Measurements from ENCODE around the gene HSPA4L.

- TF ChIP-seq MTA3 (IDR thresholded peaks at IDR 0.05; ENCODE audit: borderline replicate concordance, low read length) (no peak), ZNF622 (IDR thresholded peaks at IDR 0.05) (no peak), USF2 (IDR thresholded peaks at IDR 0.05; ENCODE audit: borderline replicate concordance, low read depth, low read length) (no peak), POLR2A (IDR thresholded peaks at IDR 0.05; ENCODE audit: low read depth, low read length) (no peak), ZSCAN29 (IDR thresholded peaks at IDR 0.05) (no peak), MXI1 (IDR thresholded peaks at IDR 0.05; ENCODE audit: low read depth, low read length) (no peak), MTA2 (IDR thresholded peaks at IDR 0.05; ENCODE audit: low read depth) (no peak), ZNF592 (IDR thresholded peaks at IDR 0.05) (no peak), GABPA (IDR thresholded peaks at IDR 0.05; ENCODE audit: low read depth) (no peak), CHD1 (IDR thresholded peaks at IDR 0.05; ENCODE audit: low read depth, low read length) (no peak), SUZ12 (IDR thresholded peaks at IDR 0.05; ENCODE audit: unreplicated experiment) (no peak), RB1 (IDR thresholded peaks at IDR 0.05; ENCODE audit: borderline replicate concordance) (no peak), HDGF (IDR thresholded peaks at IDR 0.05) (no peak), RELB (IDR thresholded peaks at IDR 0.05; ENCODE audit: low read depth) (no peak)
Measured at GRCh38 chr4:127889903-127890302, 107.8 kb downstream of the HSPA4L start.
